ENCODE data around the gene ECE1.
A peak's percentile ranks its signal among the peaks of the same experiment; 100 is the strongest.
"Not testable (repeated sequence)": the region's sequence is repeated elsewhere in the genome, so short reads cannot be mapped to it uniquely, and the experiment has no call there.

ECE1 gene

GRCh38 chr1:21290546-21290944 is 282 bp upstream of the ECE1 start:
- peak in 1 of 2 donors; percentile 9 for DNase-seq

- DNase-seq: no peak
These were observed 1.1 kb downstream of the ECE1 start for GRCh38 chr1:21289127-21289526.

DNA sequence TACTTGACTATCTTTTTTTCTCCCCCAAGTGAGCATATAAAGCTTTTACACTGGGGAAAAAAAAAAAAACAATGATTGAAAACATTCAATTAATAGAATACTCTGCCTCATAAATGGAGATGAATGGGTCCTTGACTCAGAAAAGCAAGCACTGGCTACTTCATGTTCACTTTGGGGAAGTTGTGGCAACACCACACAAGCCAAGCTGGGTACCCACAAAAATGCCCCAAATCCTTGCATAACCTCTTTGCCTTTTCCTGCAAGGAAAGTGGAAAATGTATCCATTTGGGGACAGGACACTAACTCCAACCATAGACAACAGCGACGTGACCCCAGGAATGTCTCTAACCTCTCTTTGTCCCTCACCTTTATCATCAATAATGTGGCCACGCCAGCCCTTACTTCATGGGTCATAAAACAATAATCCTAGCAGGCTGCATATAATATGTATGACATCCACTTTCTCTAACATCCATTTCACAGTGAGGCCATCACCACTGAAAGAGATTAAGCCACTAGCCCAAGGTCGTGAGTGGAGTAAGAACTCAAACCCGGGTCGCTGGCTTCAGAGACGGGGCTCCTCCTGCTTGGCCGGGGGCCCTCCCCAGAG is 2.3 kb downstream of the ECE1 start:
- DNase-seq: peak; percentile 32 to 39

DNA sequence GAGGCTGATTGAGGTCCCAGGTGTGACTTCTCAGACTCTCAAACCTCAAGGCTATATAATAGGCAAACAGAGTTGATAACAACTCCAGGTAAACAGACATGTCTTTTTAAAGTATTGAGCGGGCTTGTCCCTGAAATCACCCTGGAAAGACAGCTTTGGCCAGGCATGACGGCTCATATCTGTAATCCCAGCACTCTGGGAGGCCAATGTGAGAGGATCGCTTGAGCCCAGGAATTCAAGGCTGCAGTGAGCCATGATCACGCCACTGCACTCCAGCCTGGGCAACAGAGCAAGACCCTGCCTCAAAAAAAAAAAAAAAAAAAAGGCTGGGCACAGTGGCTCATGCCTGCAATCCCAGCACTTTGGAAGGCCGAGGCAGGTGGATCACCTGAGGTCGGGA is 4.9 kb downstream of the ECE1 start:
- not testable (repeated sequence) for DNase-seq

DNA sequence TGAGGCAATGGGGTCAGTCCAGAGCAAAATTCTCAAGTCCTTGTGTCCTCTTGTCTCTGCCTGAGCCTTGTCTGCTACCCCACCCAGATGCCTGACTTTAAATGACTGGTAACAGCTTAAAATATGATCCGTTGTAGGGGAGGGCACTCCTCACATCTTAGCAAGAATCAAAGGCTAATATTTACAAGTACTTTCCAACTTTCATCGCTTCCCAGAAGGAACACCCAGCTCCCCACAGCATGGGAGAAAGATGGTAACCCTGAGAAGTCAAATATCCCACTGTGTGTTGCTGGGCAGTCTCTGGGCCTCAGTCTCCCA is 5.2 kb downstream of the ECE1 start:
- DNase-seq: no peak

- peak; percentile 75 to 81 for DNase-seq
These were observed 5.8 kb downstream of the ECE1 start for GRCh38 chr1:21284206-21285054.

DNA sequence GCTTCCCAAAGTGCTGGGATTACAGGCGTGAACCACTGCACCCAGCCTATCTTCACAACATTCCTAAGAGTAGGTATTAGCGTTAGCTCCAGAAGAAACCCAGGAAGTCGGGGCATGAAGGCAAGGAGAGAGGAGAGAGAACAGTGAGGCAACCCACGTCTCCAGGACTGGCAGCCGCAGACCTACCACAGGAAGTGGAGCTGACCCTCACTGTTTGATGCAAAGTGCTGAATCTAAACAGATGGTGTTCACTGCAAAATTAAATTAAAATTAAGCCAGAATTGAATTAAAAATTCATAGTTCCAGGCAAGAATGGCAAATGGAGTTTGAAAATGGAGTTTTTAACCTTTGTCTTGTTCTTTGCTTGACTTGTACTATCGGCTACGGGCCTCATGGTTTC is 6.7 kb downstream of the ECE1 start:
- DNase-seq: no peak

GRCh38 chr1:21282020-21282419 is 8.2 kb downstream of the ECE1 start:
- not testable (repeated sequence) for DNase-seq

DNA sequence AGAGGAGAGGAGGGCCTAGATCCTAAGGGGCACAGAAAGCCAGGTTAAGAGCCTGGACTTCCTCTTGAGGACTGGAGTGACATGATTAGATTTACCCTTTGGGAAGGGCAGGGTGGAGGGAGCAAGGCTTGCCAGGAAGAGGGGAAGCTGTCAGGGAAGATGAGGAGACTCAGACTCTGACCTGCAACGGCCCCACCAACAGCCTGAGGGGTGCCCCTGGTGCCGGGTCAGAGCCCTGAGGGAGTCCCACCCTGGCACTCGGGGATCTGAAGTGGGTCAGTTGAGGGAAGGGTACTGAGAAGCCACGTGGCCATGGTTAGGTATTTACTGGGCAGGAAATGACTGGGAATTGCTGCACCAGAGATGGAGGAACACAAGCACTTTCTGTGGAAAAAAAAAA is 9.8 kb downstream of the ECE1 start:
- DNase-seq: no peak

GRCh38 chr1:21280011-21280471 is 10.2 kb downstream of the ECE1 start:
- DNase-seq: peak; percentile 51 to 53

DNA sequence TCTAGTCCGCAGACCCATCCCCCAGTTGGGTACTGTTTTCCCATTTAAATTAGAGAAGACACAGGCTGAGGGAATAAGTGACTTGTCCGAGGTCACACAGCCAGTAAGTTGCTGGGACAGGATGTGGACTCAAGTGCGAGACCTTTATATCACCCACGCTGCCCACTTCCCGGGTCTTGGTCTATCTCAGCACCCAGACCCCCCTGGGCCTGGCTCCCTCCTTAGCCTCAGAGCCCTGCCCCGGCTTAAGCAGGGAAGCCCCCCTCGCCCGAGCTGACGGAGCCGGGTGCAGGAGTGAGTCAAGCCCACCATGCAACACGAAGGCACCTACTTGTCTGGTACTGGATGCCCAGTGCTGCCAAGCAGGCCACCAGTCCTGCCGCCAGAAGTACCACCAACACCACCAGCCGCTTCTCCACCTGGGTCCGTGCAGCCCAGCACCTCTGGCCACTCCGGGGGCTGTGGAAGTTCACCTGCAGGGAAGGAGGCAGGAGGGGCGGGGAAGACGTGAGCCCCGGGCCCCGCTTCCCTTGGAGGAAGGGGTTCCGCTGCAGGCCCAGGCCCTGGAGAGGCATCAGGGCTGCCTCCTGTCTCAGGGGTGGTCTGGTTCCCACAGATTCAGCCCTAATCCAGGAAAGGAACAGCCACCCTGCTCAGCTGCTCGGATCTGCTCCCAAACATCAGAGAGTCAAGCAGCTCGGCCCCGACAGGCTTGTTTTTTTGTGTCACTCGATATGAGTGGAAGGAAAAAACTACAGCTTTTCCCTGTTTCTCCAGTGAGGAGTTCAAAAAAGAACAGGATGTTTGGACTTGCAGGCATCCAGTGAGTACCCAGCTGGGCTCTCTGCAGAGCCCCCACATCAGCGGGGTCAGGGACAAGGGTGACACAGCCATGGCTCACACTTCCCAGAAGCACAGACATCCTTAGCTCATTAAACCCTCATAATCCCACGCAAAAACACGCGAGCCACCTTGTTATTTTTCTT is 11.1 kb downstream of the ECE1 start:
- no peak for DNase-seq

GRCh38 chr1:21278208-21278859 is 11.9 kb downstream of the ECE1 start:
- DNase-seq: no peak

DNA sequence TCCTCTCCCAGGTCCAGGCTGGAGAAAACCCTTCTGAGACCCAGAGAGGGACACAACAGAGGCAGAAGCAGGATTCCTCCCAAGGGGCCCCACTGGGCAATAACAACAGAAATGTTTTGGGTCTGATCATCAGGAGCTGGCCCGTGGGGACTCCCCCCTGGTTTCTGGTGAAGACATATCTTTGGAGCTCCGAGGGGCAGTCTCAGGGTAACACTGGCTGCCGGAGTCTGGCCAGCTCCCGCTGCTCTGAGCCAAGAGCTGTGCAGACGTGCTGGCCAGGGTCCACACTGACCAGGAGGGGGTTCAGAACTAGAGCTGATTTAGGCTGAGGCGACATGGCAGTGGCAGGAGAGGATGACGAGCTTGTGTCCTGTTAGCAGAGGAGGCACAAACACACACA is 13.1 kb downstream of the ECE1 start:
- DNase-seq: no peak

- no peak for DNase-seq
These were observed 17.7 kb downstream of the ECE1 start for GRCh38 chr1:21272540-21272939.

GRCh38 chr1:21271550-21271949 is 18.7 kb downstream of the ECE1 start:
- DNase-seq: no peak

DNA sequence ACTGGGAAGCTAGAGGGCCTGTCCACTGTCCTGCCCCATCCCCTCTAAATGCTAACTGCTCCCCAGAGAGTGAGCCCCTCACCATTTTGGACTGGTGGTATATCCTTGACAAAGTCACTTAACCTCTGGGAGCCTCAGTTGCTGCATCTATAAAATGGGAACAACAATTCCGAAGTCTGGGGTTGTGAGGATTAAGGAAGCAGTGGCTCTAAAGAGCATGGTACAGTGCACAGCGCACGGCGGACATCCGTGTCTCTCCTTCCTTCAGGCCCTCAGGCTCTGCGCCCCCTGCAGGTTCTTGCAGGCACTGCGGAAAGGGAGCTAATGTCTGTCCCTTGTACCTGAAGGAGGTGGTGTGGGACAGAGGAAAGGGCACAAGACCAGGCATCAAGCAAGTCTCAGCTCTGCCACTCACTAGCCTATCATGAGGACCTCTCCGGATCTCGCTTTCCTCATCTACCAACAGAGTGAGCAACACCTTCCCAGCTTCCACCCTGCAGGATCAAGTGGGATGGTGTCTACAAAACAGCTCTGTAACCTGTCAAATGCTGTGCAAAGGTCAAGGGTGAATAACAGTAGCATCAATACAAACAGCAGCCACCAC is 20.1 kb downstream of the ECE1 start:
- DNase-seq: peak; percentile 59 to 65

DNA sequence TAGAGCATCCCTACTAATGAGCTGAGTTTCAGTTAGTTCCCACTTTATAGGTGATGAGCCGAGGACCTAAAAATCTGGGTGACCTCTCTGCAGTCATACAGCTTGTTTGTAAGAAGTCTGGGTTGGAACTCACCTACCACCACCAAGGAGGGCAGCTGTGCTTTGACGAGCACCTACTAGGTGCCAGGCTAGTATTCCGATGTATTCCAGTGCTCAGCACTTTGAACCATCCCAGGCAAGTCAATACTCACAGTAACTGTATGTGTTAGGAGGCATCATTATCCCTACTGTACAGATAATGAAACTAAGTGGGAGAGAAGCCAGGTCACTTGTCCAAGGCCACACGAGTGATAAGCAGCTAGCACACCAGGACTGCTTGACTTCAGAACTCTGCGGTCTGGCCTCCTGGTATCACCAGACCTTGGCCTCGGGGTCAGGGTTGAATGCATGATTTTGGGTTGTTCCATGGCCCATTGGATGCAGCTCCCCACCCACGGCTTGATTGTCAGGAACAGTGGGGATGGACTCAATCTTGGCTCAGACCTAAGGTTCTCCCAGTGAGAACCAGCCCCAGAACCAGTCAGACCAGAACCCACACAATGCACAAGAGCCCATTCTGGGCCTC is 20.7 kb downstream of the ECE1 start:
- no peak for DNase-seq

DNA sequence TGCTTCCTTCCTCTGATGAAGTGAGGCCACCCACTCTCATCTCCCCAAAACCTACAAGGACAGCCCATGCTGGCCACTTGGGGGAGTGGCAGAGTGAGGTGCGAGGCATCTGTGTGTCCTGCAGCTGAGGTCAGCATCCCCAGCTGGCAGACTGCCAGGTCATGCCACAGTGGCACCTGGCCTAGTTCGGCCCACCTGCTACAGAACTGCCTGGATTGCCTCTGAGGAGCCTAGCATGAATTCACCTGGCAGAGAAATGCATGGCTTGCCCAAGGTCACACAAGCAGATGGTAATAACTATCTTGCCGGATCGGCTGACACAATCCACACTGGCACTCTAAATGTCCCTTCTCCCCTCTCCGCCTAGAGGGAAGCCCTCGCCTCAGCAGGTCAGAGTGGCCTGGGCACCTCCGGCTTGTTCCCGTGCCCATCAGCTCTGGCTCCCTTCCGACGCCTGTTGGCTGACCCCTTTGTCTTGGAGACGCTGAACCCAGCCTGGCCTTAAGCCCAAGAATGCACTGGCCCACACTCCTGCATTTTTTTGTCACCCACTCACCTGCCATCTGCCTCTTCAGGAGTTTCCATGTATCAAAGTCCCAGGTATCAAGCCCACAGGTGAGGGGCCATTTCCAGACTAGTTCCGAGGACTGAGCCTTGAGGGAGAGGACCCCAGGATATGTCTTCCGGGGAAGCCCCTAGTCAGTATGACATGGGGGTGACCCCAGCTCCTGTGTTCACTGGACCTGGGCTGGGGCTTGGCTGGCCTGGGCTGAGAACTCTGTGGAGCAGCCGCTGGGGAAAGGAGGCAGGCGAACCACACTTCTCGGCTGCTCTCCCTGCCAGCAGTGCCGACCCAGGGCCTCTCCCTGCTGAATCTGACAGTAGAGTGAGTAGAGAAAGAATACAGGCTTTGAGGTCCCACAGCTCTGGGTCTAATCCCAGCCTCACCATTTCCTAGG is 21.7 kb downstream of the ECE1 start:
- DNase-seq: no peak

DNA sequence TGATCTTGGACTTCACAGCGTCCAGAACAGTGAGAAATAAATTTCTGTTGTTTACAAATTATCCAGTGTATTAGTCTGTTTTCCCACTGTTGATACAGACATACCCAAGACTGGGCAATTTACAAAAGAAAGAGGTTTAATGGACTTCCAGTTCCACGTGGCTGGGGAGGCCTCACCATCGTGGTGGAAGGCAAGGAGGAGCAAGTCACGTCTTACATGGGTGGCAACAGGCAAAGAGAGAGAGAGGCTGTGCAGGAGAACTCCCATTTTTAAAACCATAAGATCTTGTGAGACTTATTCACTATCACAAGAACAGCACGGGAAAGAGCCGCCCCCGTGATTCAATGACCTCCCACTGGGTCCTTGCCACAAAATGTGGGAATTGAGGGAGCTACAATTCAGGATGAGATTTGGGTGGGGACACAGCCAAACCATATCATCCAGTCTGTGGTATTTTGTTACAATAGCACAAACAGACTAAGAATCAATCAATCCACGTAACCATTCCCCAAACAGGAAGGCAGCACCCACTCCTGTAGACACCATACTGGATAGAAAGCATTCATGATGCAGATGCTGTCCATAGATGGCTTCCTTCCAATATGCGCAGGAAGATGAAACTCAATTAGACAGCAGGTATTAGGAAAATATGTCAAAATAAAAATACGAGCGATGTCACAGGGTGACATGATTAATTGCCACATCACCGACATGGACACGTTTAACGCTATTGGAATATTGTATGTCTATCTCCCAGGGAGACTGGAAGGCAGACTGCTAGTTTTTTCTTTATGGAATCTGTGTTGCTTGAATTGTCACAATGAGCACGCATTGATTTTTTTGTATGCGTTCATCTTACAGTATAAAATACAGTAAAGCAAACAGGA is 22.8 kb downstream of the ECE1 start:
- peak in 1 of 2 donors; percentile 34 for DNase-seq

All from inflammatory macrophage (primary cell).